HepG2 (cell line): Measurements from ENCODE around the gene KCNJ14. TPM values are rescaled to one million over a fixed set of nuclear protein-coding genes. Genes with fewer than 3 reads are reported as not detected.
A peak's percentile ranks its signal among the peaks of the same experiment; 100 is the strongest.

Experiments
- ATAC-seq: fragments of 200-7000 bp; cut with Tn5 transposase; 3 replicates; pipeline ENCODE4 v1.9.1; 2020; ENCODE audit warnings: mild to moderate bottlenecking, moderate library complexity
- BruUV-seq: library from RNA; stranded (reverse); fragments of 400-500 nt; replicated peaks from 2 replicates; lab custom pipeline; 2021; lab: Mats Ljungman, UMichigan
- CTCF ChIA-PET: fragments of 300-600 bp; formaldehyde crosslinking; extraction: SDS; loops from one replicate; lab custom pipeline; 2021; ENCODE audit warnings: low total read pairs, inconsistent platforms, low intra/inter-chr PET ratio; lab: Yijun Ruan, JAX
- POLR2A ChIA-PET: fragments of 350-600 bp; sonication (Branson Sonifier 250); formaldehyde crosslinking; loops from one replicate; lab custom pipeline; 2020; ENCODE audit warnings: antibody characterized with exemption, inconsistent platforms; lab: Yijun Ruan, JAX
- DNase-seq: peaks from one replicate; pipeline ENCODE4 v3.0.0-alpha.2; 2015; ENCODE audit warnings: low spot score
- FAIRE-seq: peaks from 3 replicates; lab custom pipeline; 2011; peaks lifted over from hg19 to GRCh38; lab: Jason Lieb, UNC
- H2AFZ ChIP-seq: one replicate; pipeline ENCODE4 v1.6.1; 2011; ENCODE audit warnings: low read length, inconsistent platforms
- H3K27ac ChIP-seq: fragments of 300-600 bp; 3 replicates; pipeline ENCODE4 v1.8.0; 2011; ENCODE audit warnings: mixed run types, mild to moderate bottlenecking, mixed read lengths, low read length, inconsistent platforms; ENCODE audit not compliant: insufficient read depth; ENCODE audit errors: extremely low read length
- H3K27me3 ChIP-seq, 2 experiments: fragments of 200-600 bp in 1 of 2; 2 replicates in 1 of 2; 3 replicates in 1 of 2; pipeline versions ENCODE4 v1.6.0 to v1.8.0; 2011; ENCODE audit warnings: low read length in 2 of 2, mild to moderate bottlenecking in 2 of 2, moderate library complexity in 2 of 2, inconsistent platforms in 1 of 2; ENCODE audit not compliant: insufficient read depth in 2 of 2, control insufficient read depth in 1 of 2
- H3K36me3 ChIP-seq, 2 experiments: fragments of 200-600 bp in 1 of 2; replicated peaks in 1 of 2; 2 replicates in 1 of 2; 3 replicates in 1 of 2; pipeline versions ENCODE4 v1.5.1 to v1.8.0; 2011; ENCODE audit warnings: low read length in 2 of 2, inconsistent platforms in 1 of 2; ENCODE audit not compliant: insufficient read depth in 2 of 2, control insufficient read depth in 1 of 2
- H3K4me1 ChIP-seq: 2 replicates; pipeline ENCODE4 v1.5.1; 2012; ENCODE audit warnings: low read length, inconsistent platforms; ENCODE audit not compliant: insufficient read depth
- H3K4me2 ChIP-seq: 2 replicates; pipeline ENCODE4 v1.6.0; 2011; ENCODE audit warnings: low read depth, low read length, inconsistent platforms
- H3K4me3 ChIP-seq, 3 experiments: fragments of 200-600 bp in 1 of 3; sonication (generic), shearing (Covaris generic) in 1 of 3; replicated peaks in 1 of 3; 2 replicates each; pipeline ENCODE4 v1.5.1; 2011 to 2016; ENCODE audit warnings: low read length in 3 of 3, inconsistent platforms in 2 of 3, low read depth in 2 of 3, mild to moderate bottlenecking in 2 of 3, control low read depth in 1 of 3, mixed read lengths in 1 of 3; ENCODE audit not compliant: insufficient read depth in 1 of 3
- H3K79me2 ChIP-seq: one replicate; pipeline ENCODE4 v1.6.1; 2011; ENCODE audit warnings: low read length, inconsistent platforms; ENCODE audit not compliant: insufficient read depth
- H3K9ac ChIP-seq: 2 replicates; pipeline ENCODE4 v1.6.0; 2011; ENCODE audit warnings: mild to moderate bottlenecking, low read depth, low read length, inconsistent platforms; ENCODE audit not compliant: insufficient read depth
- H3K9me3 ChIP-seq: 2 replicates; pipeline ENCODE4 v1.5.1; 2012; ENCODE audit warnings: mild to moderate bottlenecking, low read length
- H4K20me1 ChIP-seq: 2 replicates; pipeline ENCODE4 v1.6.0; 2011; ENCODE audit warnings: inconsistent platforms, mild to moderate bottlenecking, low read length, moderate library complexity; ENCODE audit not compliant: insufficient read depth
- HNF4A ChIP-seq: sonication (generic); formaldehyde crosslinking; IDR thresholded peaks from 2 replicates; pipeline ENCODE4 v1.4.0; 2020; ENCODE audit warnings: missing genetic modification reagents
- HNF4G ChIP-seq, 2 experiments: sonication (generic) in 1 of 2; formaldehyde crosslinking in 1 of 2; IDR thresholded peaks; 2 replicates each; pipeline versions ENCODE4 v1.4.0 to v1.6.1; 2011 to 2020; ENCODE audit warnings: borderline replicate concordance in 2 of 2, low read depth in 2 of 2, mild to moderate bottlenecking in 2 of 2, low read length in 1 of 2, missing genetic modification reagents in 1 of 2, moderate library complexity in 1 of 2
- KAT7 ChIP-seq: IDR thresholded peaks from 2 replicates; pipeline ENCODE4 v1.6.1; 2018; ENCODE audit warnings: borderline replicate concordance, missing compliant biosample characterization
- MEF2D ChIP-seq: sonication (generic); formaldehyde crosslinking; IDR thresholded peaks from 2 replicates; pipeline ENCODE4 v1.5.1; 2020; ENCODE audit warnings: mild to moderate bottlenecking, missing genetic modification reagents
- NR2F1 ChIP-seq, 2 experiments: fragments of 450-650 bp in 1 of 2; formaldehyde crosslinking in 1 of 2; IDR thresholded peaks; 2 replicates each; pipeline versions ENCODE4 v1.5.0 to v1.6.1; 2016 to 2020; ENCODE audit warnings: mild to moderate bottlenecking in 1 of 2, missing compliant biosample characterization in 1 of 2, missing genetic modification reagents in 1 of 2, moderate library complexity in 1 of 2
- NR2F2 ChIP-seq: IDR thresholded peaks from 2 replicates; pipeline ENCODE4 v1.6.1; 2012; ENCODE audit warnings: low read depth, inconsistent platforms, borderline replicate concordance
- POGZ ChIP-seq: sonication (generic); formaldehyde crosslinking; IDR thresholded peaks from 2 replicates; pipeline ENCODE4 v1.4.0; 2020; ENCODE audit warnings: mild to moderate bottlenecking, missing genetic modification reagents
- RELA ChIP-seq: sonication (generic); formaldehyde crosslinking; IDR thresholded peaks from 2 replicates; pipeline ENCODE4 v1.4.0; 2020; ENCODE audit warnings: missing genetic modification reagents
- RXRA ChIP-seq: sonication (generic); formaldehyde crosslinking; IDR thresholded peaks from 2 replicates; pipeline ENCODE4 v1.5.1; 2020; ENCODE audit warnings: missing genetic modification reagents
- SALL1 ChIP-seq: sonication (generic); formaldehyde crosslinking; IDR thresholded peaks from 2 replicates; pipeline ENCODE4 v1.8.0; 2022; ENCODE audit warnings: mild to moderate bottlenecking, missing genetic modification reagents
- SRF ChIP-seq: IDR thresholded peaks from 2 replicates; pipeline ENCODE4 v1.6.1; 2011; ENCODE audit warnings: mild to moderate bottlenecking, low read depth, low read length, moderate library complexity
- YEATS4 ChIP-seq: sonication (generic); formaldehyde crosslinking; IDR thresholded peaks from 2 replicates; pipeline ENCODE4 v1.4.0; 2020; ENCODE audit warnings: missing genetic modification reagents, borderline replicate concordance
- ZBTB3 ChIP-seq: sonication (generic); formaldehyde crosslinking; IDR thresholded peaks from 2 replicates; pipeline ENCODE4 v1.4.0; 2020; ENCODE audit warnings: low read depth, mild to moderate bottlenecking, moderate library complexity, missing genetic modification reagents, borderline replicate concordance
- ZNF724P ChIP-seq: sonication (generic); formaldehyde crosslinking; IDR thresholded peaks from 2 replicates; pipeline ENCODE4 v1.8.0; 2022; ENCODE audit warnings: missing genetic modification reagents, borderline replicate concordance
- ZNF883 ChIP-seq: sonication (generic); formaldehyde crosslinking; IDR thresholded peaks from 2 replicates; pipeline ENCODE4 v1.5.1; 2020; ENCODE audit warnings: mild to moderate bottlenecking, missing genetic modification reagents; ENCODE audit errors: not compliant biosample characterization
- ZSCAN29 ChIP-seq: sonication (generic); formaldehyde crosslinking; conservative IDR thresholded peaks from 2 replicates; pipeline ENCODE4 v1.4.0; 2020; ENCODE audit warnings: mild to moderate bottlenecking, missing genetic modification reagents
- WGBS: methylation state at CpG from one replicate; pipeline ENCODE4 v1.1.6; 2017; ENCODE audit warnings: low lambda C conversion rate; 5-methylcytosine and 5-hydroxymethylcytosine counted together
- in situ Hi-C: cut with HindIII; loops from 2 replicates; pipeline ENCODE4 v1.10.0; 2017; ENCODE audit warnings: low pct_unique_long_range_greater_than_20kb; ENCODE audit not compliant: extremely low pct_ligation_motif_present
- intact Hi-C: fragments of 100-400 bp; cut with micrococcal nuclease; formaldehyde crosslinking; loops from one replicate; pipeline ENCODE4 v1.10.0; 2022; ENCODE audit not compliant: unreplicated experiment
- polyA plus RNA-seq, 8 experiments: library from polyadenylated mRNA; depleted of rRNA in 3 of 8; stranded (reverse) in 7 of 8; unstranded in 1 of 8; fragments of >200 nt; fragmentation: Illumina TruSeq in 4 of 8; extraction: Trizol in 4 of 8; gene quantifications; 2 replicates each; pipeline versions ENCODE4 v1.2.1 to v1.2.3, GENCODE V29; 2011 to 2016; ENCODE audit warnings: low read depth in 4 of 8, missing spikeins in 1 of 8, mixed read lengths in 1 of 8; ENCODE audit not compliant: insufficient read depth in 1 of 8
- total RNA-seq, 5 experiments: library from RNA; depleted of rRNA; stranded (reverse); fragments of >200 nt; fragmentation: Illumina TruSeq; extraction: Trizol; gene quantifications; 2 replicates each; pipeline ENCODE4 v1.2.3, GENCODE V29; 2016; ENCODE audit warnings: low read depth in 1 of 5
- TF ChIP-seq, protein P1 (sequence below): IDR thresholded peaks from 2 replicates; pipeline ENCODE4 v1.6.1; 2012; ENCODE audit warnings: inconsistent platforms
- TF ChIP-seq, protein P2 (sequence below): sonication (generic); formaldehyde crosslinking; IDR thresholded peaks from 2 replicates; pipeline ENCODE4 v1.4.0; 2020; ENCODE audit warnings: missing genetic modification reagents, borderline replicate concordance
- TF ChIP-seq, protein P3 (sequence below): sonication (generic); formaldehyde crosslinking; IDR thresholded peaks from 2 replicates; pipeline ENCODE4 v1.8.0; 2022; ENCODE audit warnings: mild to moderate bottlenecking, missing genetic modification reagents, moderate library complexity

The KCNJ14 gene
- total and polyA plus RNA-seq, 2 of the 13 experiments (the other 11 are each of a cell fraction or from before 2014, with no cell fraction given) = 0.20 to 0.51 TPM

DNA sequence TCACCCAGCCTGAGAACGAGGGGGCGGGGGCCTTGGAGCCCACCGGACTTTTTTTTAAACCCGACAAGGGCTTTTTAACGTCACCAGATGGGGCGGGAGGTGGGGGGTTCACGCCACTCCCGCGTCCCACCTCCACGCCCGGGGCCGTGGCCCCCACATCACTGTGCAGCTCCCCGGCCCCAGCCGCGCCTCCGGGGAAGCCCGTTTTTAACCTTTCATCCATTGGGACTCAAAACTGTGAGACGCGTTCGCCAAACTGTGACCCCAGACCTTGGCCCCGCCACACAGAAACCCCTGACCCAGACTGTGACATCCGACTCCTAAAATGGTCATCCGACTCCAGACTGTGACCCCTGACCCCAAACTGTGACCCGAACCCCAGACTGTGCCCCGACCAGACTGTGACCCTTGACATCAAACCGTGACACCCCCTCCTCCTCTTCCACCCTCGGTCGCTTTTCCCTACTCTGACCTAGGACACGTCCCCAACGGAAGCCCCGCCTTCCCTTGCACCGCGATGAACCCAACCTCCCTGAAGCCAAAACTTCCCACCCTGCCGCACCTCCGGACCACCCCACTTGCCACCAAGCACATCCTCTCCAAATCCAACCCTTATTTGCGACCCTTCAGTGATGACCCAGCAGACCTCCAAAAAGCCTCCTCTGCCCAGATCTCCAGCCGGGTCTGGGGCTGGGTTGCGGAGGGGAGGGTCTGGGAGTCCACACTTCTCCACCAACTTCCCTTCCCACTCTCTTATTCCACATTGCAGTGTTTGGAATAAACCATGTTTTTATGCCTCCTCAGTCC lies 11.0 kb upstream of the KCNJ14 start:
- ChIA-PET CTCF (interaction anchor here (1.2 to 1.4 kb wide), 3 partner anchors 111 to 140 kb away, joined by 3 to 6 read pairs (median 3); no protein-coding TSS in a partner anchor), POLR2A (interaction anchor here (0.7 to 2.4 kb wide), 5 partner anchors 13 to 175 kb away, joined by 3 to 9 read pairs (median 3); partner anchors contain the start of genes KDELR1, RPL18 and SPHK2)
- Histone ChIP-seq H2AFZ (peak overlapping the region; percentile 80), H3K27me3 (no peaks in the 10 kb centered on the region; a peak in 1 of 5 replicates), H3K27ac (peak overlapping the region; percentile 71), H3K4me3 (peak overlapping the region; percentile 77 to 95 (median 80)), H3K79me2 (peaks cover 17% of the 10 kb centered on the region), H3K9me3 (no peaks in the 10 kb centered on the region), H3K9ac (peak overlapping the region; percentile 90), H3K36me3 (peaks cover 3 to 21% of the 10 kb centered on the region in 2 experiments; a peak in 4 of 5 replicates), H4K20me1 (no peaks in the 10 kb centered on the region), H3K4me1 (peaks cover 22% of the 10 kb centered on the region), H3K4me2 (peak overlapping the region; percentile 96)
- no peak for FAIRE-seq
- no peak for ATAC-seq
- intact Hi-C loops = loop anchor here (10.0 kb wide), 1 partner anchor 90 kb away; no protein-coding TSS in a partner anchor
- in situ Hi-C loops = no loop called here
- BruUV-seq = no TSS peak
- DNase-seq = no peak
- 28% methylated on average over 34 of the region's 38 CpGs for WGBS
- TF ChIP-seq ZNF724P = no peak
- TF ChIP-seq RXRA = peak; percentile 49; the same call in 1 of the 2 replicates
- peak in 1 of 2 experiments; percentile 36; a peak in 1 of 4 replicates for TF ChIP-seq NR2F1 (CRISPR knock-in tag; IDR thresholded peaks at IDR 0.05)
- TF ChIP-seq KAT7 (CRISPR knock-in tag) = no peak
- peak; percentile 41; the same call in 1 of the 2 replicates for TF ChIP-seq HNF4A (CRISPR knock-in tag)
- TF ChIP-seq SALL1 = peak; percentile 44
- TF ChIP-seq ZSCAN29 = 0 out of 2 replicates have a peak, but pooled peaks have one; percentile 6
- TF ChIP-seq, protein P1, sequence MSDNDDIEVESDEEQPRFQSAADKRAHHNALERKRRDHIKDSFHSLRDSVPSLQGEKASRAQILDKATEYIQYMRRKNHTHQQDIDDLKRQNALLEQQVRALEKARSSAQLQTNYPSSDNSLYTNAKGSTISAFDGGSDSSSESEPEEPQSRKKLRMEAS = 0 out of 2 replicates have a peak, but pooled peaks have one; percentile 16
- TF ChIP-seq, protein P2, sequence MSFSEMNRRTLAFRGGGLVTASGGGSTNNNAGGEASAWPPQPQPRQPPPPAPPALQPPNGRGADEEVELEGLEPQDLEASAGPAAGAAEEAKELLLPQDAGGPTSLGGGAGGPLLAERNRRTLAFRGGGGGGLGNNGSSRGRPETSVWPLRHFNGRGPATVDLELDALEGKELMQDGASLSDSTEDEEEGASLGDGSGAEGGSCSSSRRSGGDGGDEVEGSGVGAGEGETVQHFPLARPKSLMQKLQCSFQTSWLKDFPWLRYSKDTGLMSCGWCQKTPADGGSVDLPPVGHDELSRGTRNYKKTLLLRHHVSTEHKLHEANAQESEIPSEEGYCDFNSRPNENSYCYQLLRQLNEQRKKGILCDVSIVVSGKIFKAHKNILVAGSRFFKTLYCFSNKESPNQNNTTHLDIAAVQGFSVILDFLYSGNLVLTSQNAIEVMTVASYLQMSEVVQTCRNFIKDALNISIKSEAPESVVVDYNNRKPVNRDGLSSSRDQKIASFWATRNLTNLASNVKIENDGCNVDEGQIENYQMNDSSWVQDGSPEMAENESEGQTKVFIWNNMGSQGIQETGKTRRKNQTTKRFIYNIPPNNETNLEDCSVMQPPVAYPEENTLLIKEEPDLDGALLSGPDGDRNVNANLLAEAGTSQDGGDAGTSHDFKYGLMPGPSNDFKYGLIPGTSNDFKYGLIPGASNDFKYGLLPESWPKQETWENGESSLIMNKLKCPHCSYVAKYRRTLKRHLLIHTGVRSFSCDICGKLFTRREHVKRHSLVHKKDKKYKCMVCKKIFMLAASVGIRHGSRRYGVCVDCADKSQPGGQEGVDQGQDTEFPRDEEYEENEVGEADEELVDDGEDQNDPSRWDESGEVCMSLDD (CRISPR knock-in tag) = peak; percentile 69; the same call in 1 of the 2 replicates
- peak; percentile 56 for TF ChIP-seq ZNF883
- TF ChIP-seq SRF = peak; percentile 42; the same call in 1 of the 2 replicates
- peak; percentile 60; the same call in 1 of the 2 replicates for TF ChIP-seq POGZ (CRISPR knock-in tag)
- TF ChIP-seq RELA = no peak
- peak; percentile 44; the same call in 1 of the 2 replicates for TF ChIP-seq MEF2D (CRISPR knock-in tag)
- peak; percentile 72; the same call in 1 of the 2 replicates for TF ChIP-seq NR2F2
- 0 out of 2 replicates have a peak, but pooled peaks have one; percentile 27 for TF ChIP-seq YEATS4
- TF ChIP-seq ZBTB3 (CRISPR knock-in tag) = peak; percentile 12; the same call in 1 of the 2 replicates
- TF ChIP-seq HNF4G (IDR thresholded peaks at IDR 0.05; ENCODE audit: borderline replicate concordance, low read depth, low read length) = peak; percentile 64; the same call in 1 of the 2 replicates
- TF ChIP-seq HNF4G (CRISPR knock-in tag; IDR thresholded peaks at IDR 0.05; ENCODE audit: borderline replicate concordance, low read depth) = no peak
- TF ChIP-seq, protein P3, sequence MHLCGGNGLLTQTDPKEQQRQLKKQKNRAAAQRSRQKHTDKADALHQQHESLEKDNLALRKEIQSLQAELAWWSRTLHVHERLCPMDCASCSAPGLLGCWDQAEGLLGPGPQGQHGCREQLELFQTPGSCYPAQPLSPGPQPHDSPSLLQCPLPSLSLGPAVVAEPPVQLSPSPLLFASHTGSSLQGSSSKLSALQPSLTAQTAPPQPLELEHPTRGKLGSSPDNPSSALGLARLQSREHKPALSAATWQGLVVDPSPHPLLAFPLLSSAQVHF (CRISPR knock-in tag) = no peak
